Neural cell (in vitro differentiated cells): ENCODE data around the gene ARID3A.

Experiments
- CTCF ChIP-seq: fragments of 450-650 bp; IDR thresholded peaks from 2 replicates; pipeline ENCODE4 v1.5.1; 2014; ENCODE audit warnings: antibody characterized with exemption, mild to moderate bottlenecking, moderate library complexity; ENCODE audit not compliant: poor library complexity, severe bottlenecking
- EZH2 ChIP-seq: fragments of 200-600, 300-800 bp; shearing (Covaris generic), sonication (generic); IDR thresholded peaks from 2 replicates; pipeline ENCODE4 v1.6.1; 2014; ENCODE audit warnings: antibody characterized with exemption, low read length, borderline replicate concordance, mild to moderate bottlenecking; ENCODE audit not compliant: insufficient read depth, poor library complexity, severe bottlenecking
- REST ChIP-seq: IDR thresholded peaks from 2 replicates; pipeline ENCODE4 v1.6.1; 2012; ENCODE audit warnings: borderline replicate concordance

GRCh38 chr19:892894-893689, 32.7 kb upstream of the ARID3A start, which contains the start of the genes MED16 and RNU6-9:
- no peak for TF ChIP-seq CTCF
- TF ChIP-seq EZH2: no peak
- peak; percentile 40 for TF ChIP-seq REST
